Measurements from ENCODE around the gene DAND5. TPM values are rescaled to one million over a fixed set of nuclear protein-coding genes. Genes with fewer than 3 reads are reported as not detected.

The DAND5 gene
- total and polyA plus RNA-seq, 7 donors = 0.13 to 2.0 (median 1.7) TPM; not detected in 2

GRCh38 chr19:13004273-13004672 lies 34.9 kb downstream of the DAND5 start:
- no peak for DNase-seq
- H3K27me3 ChIP-seq = no peaks in the 10 kb centered on the region
- WGBS, 2 donors = 18 to 68% methylated on average over 7 of the region's 7 CpGs
- H3K36me3 ChIP-seq = no peaks in the 10 kb centered on the region
- peaks cover 0 to 99% (median 96%) of the 10 kb centered on the region in 4 donors for H3K4me1 ChIP-seq
- no peak overlapping the region for H3K4me3 ChIP-seq
- H3K27ac ChIP-seq = peak overlapping the region; percentile 80 to 98 (median 95)
- H3K9me3 ChIP-seq = no peaks in the 10 kb centered on the region
- TF ChIP-seq EP300 (IDR thresholded peaks at IDR 0.05) (no peak), POLR2A (IDR thresholded peaks at IDR 0.05) (no peak), POLR2AphosphoS5 (IDR thresholded peaks at IDR 0.05) (no peak), CTCF (IDR thresholded peaks at IDR 0.05) (no peak)
- intact Hi-C loops (cut with DNase I) = no loop called here

GRCh38 chr19:13005253-13005652 lies 35.9 kb downstream of the DAND5 start:
- H3K4me3 ChIP-seq = no peak overlapping the region
- H3K27ac ChIP-seq = peak overlapping the region; percentile 80 to 98 (median 95)
- intact Hi-C loops (cut with DNase I) = loop anchor here (5.0 kb wide), 1 partner anchor 213 kb away; the partner anchor contains the start of gene JUNB
- no peak for TF ChIP-seq POLR2AphosphoS5 (IDR thresholded peaks at IDR 0.05)
- no peak for TF ChIP-seq EP300 (IDR thresholded peaks at IDR 0.05)
- TF ChIP-seq CTCF (IDR thresholded peaks at IDR 0.05) = no peak
- no peak for TF ChIP-seq POLR2A (IDR thresholded peaks at IDR 0.05)
- WGBS, 2 donors = 88 to 89% methylated on average over 4 of the region's 4 CpGs
- H3K27me3 ChIP-seq = no peaks in the 10 kb centered on the region
- no peaks in the 10 kb centered on the region for H3K9me3 ChIP-seq
- H3K4me1 ChIP-seq = peaks cover 0 to 99% (median 96%) of the 10 kb centered on the region in 4 donors
- DNase-seq = no peak
- H3K36me3 ChIP-seq = no peaks in the 10 kb centered on the region

- Histone ChIP-seq H3K9me3 (no peaks in the 10 kb centered on the region), H3K4me3 (peak overlapping the region in 1 of 4 donors; percentile 8), H3K36me3 (no peaks in the 10 kb centered on the region), H3K27me3 (no peaks in the 10 kb centered on the region), H3K4me1 (peaks cover 0 to 99% (median 96%) of the 10 kb centered on the region in 4 donors), H3K27ac (peak overlapping the region; percentile 80 to 98 (median 95))
- DNase-seq = no peak
- WGBS, 2 donors = 33 to 72% methylated on average over 12 of the region's 12 CpGs
- intact Hi-C loops (cut with DNase I) = loop anchor here (2.0 to 5.0 kb wide), 2 partner anchors 17 to 214 kb away; partner anchors contain the start of gene JUNB
- TF ChIP-seq POLR2A (IDR thresholded peaks at IDR 0.05) (no peak), CTCF (IDR thresholded peaks at IDR 0.05) (no peak), EP300 (IDR thresholded peaks at IDR 0.05) (no peak), POLR2AphosphoS5 (IDR thresholded peaks at IDR 0.05) (no peak)
These were observed 36.5 kb downstream of the DAND5 start for GRCh38 chr19:13005861-13006370.

GRCh38 chr19:13006431-13007281 lies 37.3 kb downstream of the DAND5 start:
- H3K4me1 ChIP-seq = peaks cover 0 to 99% (median 96%) of the 10 kb centered on the region in 4 donors
- H3K4me3 ChIP-seq = peak overlapping the region in 3 of 4 donors; percentile 15 to 28 (median 16)
- intact Hi-C loops (cut with DNase I) = loop anchor here (2.0 to 5.0 kb wide), 2 partner anchors 16 to 214 kb away; partner anchors contain the start of gene JUNB
- no peaks in the 10 kb centered on the region for H3K27me3 ChIP-seq
- peak overlapping the region; percentile 80 to 98 (median 95) for H3K27ac ChIP-seq
- H3K9me3 ChIP-seq = no peaks in the 10 kb centered on the region
- 80 to 85% methylated on average over 28 of the region's 28 CpGs for WGBS, 2 donors
- TF ChIP-seq EP300 (IDR thresholded peaks at IDR 0.05) (no peak), POLR2AphosphoS5 (IDR thresholded peaks at IDR 0.05) (peak in 3 of 4 donors; percentile 16 to 62 (median 59))
- no peaks in the 10 kb centered on the region for H3K36me3 ChIP-seq
- DNase-seq = peak; percentile 88

Measured in sigmoid colon (tissue), 7 donors.